K562 (cell line): ENCODE data around the gene ZNF831. TPM values are rescaled to one million over a fixed set of nuclear protein-coding genes. Genes with fewer than 3 reads are reported as not detected.

Source experiments
- COPS2 ChIP-seq: fragments of 450-650 bp; conservative IDR thresholded peaks from 2 replicates; pipeline ENCODE4 v1.6.1; 2016; ENCODE audit warnings: mild to moderate bottlenecking, moderate library complexity
- EP400 ChIP-seq: fragments of 450-650 bp; IDR thresholded peaks from 2 replicates; pipeline ENCODE4 v1.6.1; 2017; ENCODE audit warnings: antibody characterized with exemption, mild to moderate bottlenecking, moderate library complexity
- KDM1A ChIP-seq, 2 experiments: fragments of 450-650 bp; IDR thresholded peaks; 2 replicates each; pipeline ENCODE4 v1.6.1; 2016; ENCODE audit warnings: mild to moderate bottlenecking in 2 of 2
- LEF1 ChIP-seq: fragments of 450-650 bp; IDR thresholded peaks from 2 replicates; pipeline ENCODE4 v1.6.1; 2016; ENCODE audit warnings: mild to moderate bottlenecking
- NCOA2 ChIP-seq, 2 experiments: fragments of 450-650 bp; IDR thresholded peaks; 2 replicates each; pipeline ENCODE4 v1.6.1; 2018; ENCODE audit warnings: mild to moderate bottlenecking in 2 of 2, moderate library complexity in 1 of 2; ENCODE audit not compliant: partially characterized antibody in 2 of 2
- NFXL1 ChIP-seq: fragments of 450-650 bp; formaldehyde crosslinking; IDR thresholded peaks from 2 replicates; pipeline ENCODE4 v1.4.0; 2021; ENCODE audit warnings: mild to moderate bottlenecking
- PRMT5 ChIP-seq: sonication (generic); formaldehyde crosslinking; IDR thresholded peaks from 2 replicates; pipeline ENCODE4 v1.5.0; 2020; ENCODE audit warnings: missing genetic modification reagents
- TAL1 ChIP-seq: fragments of 450-650 bp; IDR thresholded peaks from 2 replicates; pipeline ENCODE4 v1.6.1; 2016; ENCODE audit warnings: mild to moderate bottlenecking
- XRCC5 ChIP-seq: fragments of 200-400 bp; formaldehyde crosslinking; IDR thresholded peaks from 2 replicates; pipeline ENCODE4 v1.6.1; 2017; ENCODE audit warnings: low read depth, mild to moderate bottlenecking, low read length
- ZBTB49 ChIP-seq: sonication (generic); formaldehyde crosslinking; IDR thresholded peaks from 2 replicates; pipeline ENCODE4 v1.8.0; 2022; ENCODE audit warnings: missing genetic modification reagents, mild to moderate bottlenecking, borderline replicate concordance
- ZMIZ1 ChIP-seq, 2 experiments: fragments of 150-350 bp in 1 of 2; IDR thresholded peaks; 2 replicates each; pipeline ENCODE4 v1.6.1; 2012 to 2016; ENCODE audit warnings: low read depth in 2 of 2, low read length in 2 of 2, mild to moderate bottlenecking in 1 of 2, moderate library complexity in 1 of 2
- ZNF609 ChIP-seq: sonication (generic); formaldehyde crosslinking; IDR thresholded peaks from 2 replicates; pipeline ENCODE4 v1.8.1; 2023; ENCODE audit warnings: missing genetic modification reagents, mild to moderate bottlenecking, borderline replicate concordance
- polyA plus RNA-seq, 8 experiments: library from polyadenylated mRNA; depleted of rRNA in 4 of 8; stranded (reverse) in 5 of 8; unstranded in 3 of 8; fragments of >200 nt; fragmentation: Nextera tagmentation in 2 of 8; fragmentation: Illumina TruSeq in 1 of 8; extraction: Ambion mirVana in 2 of 8; extraction: Trizol in 1 of 8; gene quantifications; 2 replicates each; pipeline versions ENCODE4 v1.2.1 to v1.2.3, GENCODE V29; 2011 to 2014; ENCODE audit warnings: inconsistent platforms in 1 of 8, missing spikeins in 1 of 8
- total RNA-seq, 7 experiments: library from RNA; depleted of rRNA in 6 of 7; stranded (reverse); fragments of >200 nt in 6 of 7; fragmentation: Illumina TruSeq in 2 of 7; extraction: Trizol in 2 of 7; gene quantifications; 2 replicates each; pipeline versions ENCODE4 v1.2.1 to v1.2.3, GENCODE V29; 2011 to 2021; ENCODE audit warnings: low replicate concordance in 1 of 7

Gene ZNF831
- total and polyA plus RNA-seq, 9 of the 15 experiments (the other 6 are each of a cell fraction or from before 2014, with no cell fraction given), result not detected

GRCh38 chr20:59220161-59220560, 56.5 kb downstream of the ZNF831 start (continued):
- TF ChIP-seq ZMIZ1 (IDR thresholded peaks at IDR 0.05; ENCODE audit: low read depth in 2 of 2, low read length in 2 of 2), result no peak
- TF ChIP-seq TAL1, result no peak
- TF ChIP-seq COPS2, result no peak
- TF ChIP-seq XRCC5, result no peak
- no peak for TF ChIP-seq ZBTB49 (CRISPR knock-in tag)
- no peak for TF ChIP-seq NFXL1 (CRISPR knock-in tag)
- TF ChIP-seq KDM1A (IDR thresholded peaks at IDR 0.05), result no peak
- no peak for TF ChIP-seq NCOA2 (IDR thresholded peaks at IDR 0.05; ENCODE audit: partially characterized antibody in 2 of 2)
- TF ChIP-seq EP400, result no peak
- no peak for TF ChIP-seq PRMT5
- TF ChIP-seq ZNF609 (CRISPR knock-in tag), result no peak
- TF ChIP-seq LEF1, result no peak
